ENCODE results near the gene FAM222B.

- TF ChIP-seq CTCF (IDR thresholded peaks at IDR 0.05) (no peak), EP300 (IDR thresholded peaks at IDR 0.05) (no peak), POLR2A (IDR thresholded peaks at IDR 0.05) (no peak), POLR2AphosphoS5 (IDR thresholded peaks at IDR 0.05) (peak in 1 of 4 donors; percentile 6)
Measured at GRCh38 chr17:28725660-28726225, 116.8 kb downstream of the FAM222B start.
